Esophagus muscularis mucosa (tissue), 4 donors: Measurements from ENCODE around the gene SMIM22.

Experiments
- CTCF ChIP-seq, 3 experiments: fragments of 200-600 bp in 2 of 3; fragments of 450-650 bp in 1 of 3; sonication (generic) in 2 of 3; IDR thresholded peaks; one replicate each; pipeline ENCODE4 v1.5.1; 2017 to 2019; ENCODE audit warnings: antibody characterized with exemption in 3 of 3, mild to moderate bottlenecking in 2 of 3, moderate library complexity in 1 of 3
- EP300 ChIP-seq: sonication (generic); formaldehyde crosslinking; IDR thresholded peaks from one replicate; pipeline ENCODE4 v1.6.1; 2017; ENCODE audit warnings: antibody characterized with exemption
- POLR2A ChIP-seq: fragments of 450-650 bp; IDR thresholded peaks from one replicate; pipeline ENCODE4 v1.6.1; 2017; ENCODE audit warnings: antibody characterized with exemption, moderate library complexity, mild to moderate bottlenecking, low read depth
- POLR2AphosphoS5 ChIP-seq, 2 donors: sonication (generic); formaldehyde crosslinking; IDR thresholded peaks; one replicate each; pipeline ENCODE4 v1.6.1; 2017; ENCODE audit warnings: antibody characterized with exemption in 2 of 2

- TF ChIP-seq EP300, result no peak
- TF ChIP-seq POLR2AphosphoS5 (IDR thresholded peaks at IDR 0.05), result no peak
- no peak for TF ChIP-seq CTCF (IDR thresholded peaks at IDR 0.05)
- no peak for TF ChIP-seq POLR2A
Observed at GRCh38 chr16:4806280-4806679, 11.1 kb downstream of the SMIM22 start.
